SKM-1 treated with dmso at 0.1 percent for 144 hours (cell line): ENCODE results near the gene S100A9.
"Not testable (repeated sequence)": the region's sequence is repeated elsewhere in the genome, so short reads cannot be mapped to it uniquely, and the experiment has no call there.

ENCODE experiments used
- DNase-seq: peaks from one replicate; lab custom pipeline; 2025; ENCODE audit not compliant: unreplicated experiment; lab: John Stamatoyannopoulos, UW

S100A9 gene

DNA sequence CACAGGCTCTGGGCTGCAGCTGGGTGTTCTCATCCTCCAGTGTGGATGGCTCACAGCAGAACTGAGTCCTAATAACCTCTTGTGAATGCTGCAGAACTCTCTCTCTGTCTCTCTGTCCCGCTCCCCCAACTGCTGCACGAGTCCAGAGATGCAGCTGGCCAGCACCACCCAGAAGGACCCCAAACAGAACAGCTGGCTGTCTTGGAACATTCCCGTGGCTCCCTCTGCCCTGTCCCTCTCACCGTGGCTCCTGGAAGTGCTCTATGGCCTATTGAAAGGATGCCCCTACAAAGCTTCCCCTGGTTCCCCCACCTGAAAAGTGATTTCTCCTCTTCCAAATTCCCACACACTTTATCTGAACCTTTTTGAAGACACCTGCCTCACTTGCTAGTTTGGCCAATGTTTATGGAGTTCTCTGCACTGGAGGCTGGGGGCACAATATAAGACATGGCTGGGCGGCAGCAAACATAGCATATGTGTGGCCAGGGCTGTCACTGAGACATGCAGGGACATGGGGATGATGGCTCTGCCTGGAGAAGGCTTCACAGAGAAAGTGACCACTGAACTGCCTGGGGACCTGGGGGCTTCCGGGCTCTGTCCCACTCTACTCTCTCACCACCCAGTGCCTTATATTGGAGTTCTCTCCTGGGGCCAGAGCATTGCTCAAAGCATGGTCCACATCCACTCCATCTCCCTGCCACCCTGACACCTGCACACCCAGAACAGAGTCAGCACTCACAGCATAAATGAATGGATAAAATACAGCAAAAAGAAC, 48.4 kb downstream of the S100A9 start:
- DNase-seq: not testable (repeated sequence)

DNA sequence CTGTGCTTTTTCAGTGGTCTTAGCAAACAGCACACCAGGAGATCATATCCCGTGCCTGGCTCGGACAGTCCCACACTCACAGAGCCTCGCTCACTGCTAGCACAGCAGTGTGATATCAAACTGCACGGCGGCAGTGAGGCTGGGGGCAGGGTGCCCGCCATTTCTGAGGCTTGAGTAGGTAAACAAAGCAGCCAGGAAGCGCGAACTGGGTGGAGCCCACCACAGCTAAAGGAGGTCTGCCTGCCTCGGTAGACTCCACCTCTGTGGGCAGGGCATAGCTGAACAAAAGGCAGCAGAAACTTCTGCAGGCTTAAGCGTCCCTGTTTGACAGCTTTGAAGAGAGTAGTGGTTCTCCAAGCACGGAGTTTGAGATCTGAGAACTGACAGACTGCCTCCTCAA, 49.6 kb downstream of the S100A9 start:
- not testable (repeated sequence) for DNase-seq
